ENCODE results near the gene BUD31. TPM values are rescaled to one million over a fixed set of nuclear protein-coding genes. Genes with fewer than 3 reads are reported as not detected.
A peak's percentile ranks its signal among the peaks of the same experiment; 100 is the strongest.

BUD31 gene
- total and polyA plus RNA-seq, 10 of the 15 experiments (the other 5 are each of a cell fraction or from before 2014, with no cell fraction given): 74.2 to 317 (median 130) TPM

- TF ChIP-seq HSF1 (IDR thresholded peaks at IDR 0.05; ENCODE audit: low read depth, low read length) (peak; percentile 5; the same call in 1 of the 2 replicates), PBX3 (IDR thresholded peaks at IDR 0.05; ENCODE audit: insufficient replicate concordance, low read depth, low read length) (peak; percentile 4), TBL1XR1 (IDR thresholded peaks at IDR 0.05; ENCODE audit: low read depth, low read length) (no peak), YBX1 (IDR thresholded peaks at IDR 0.05) (no peak), IKZF1 (conservative IDR thresholded peaks at IDR 0.05) (peak; percentile 93), CHD1 (IDR thresholded peaks at IDR 0.05; ENCODE audit: low read depth, low read length) (no peak), NKRF (conservative IDR thresholded peaks at IDR 0.05) (peak; percentile 79), ZBTB11 (CRISPR knock-in tag; IDR thresholded peaks at IDR 0.05) (no peak), SP1 (IDR thresholded peaks at IDR 0.05; ENCODE audit: low read depth, low read length) (peak; percentile 41), ZNF217 (IDR thresholded peaks at IDR 0.05) (no peak), ATF7 (IDR thresholded peaks at IDR 0.05; ENCODE audit: low read depth) (peak; percentile 99), ETV6 (conservative IDR thresholded peaks at IDR 0.05 in 1 of 2, IDR thresholded peaks at IDR 0.05 in 1 of 2; ENCODE audit: borderline replicate concordance in 1 of 2, low read depth in 1 of 2) (peak in 1 of 2 experiments; percentile 11; a peak in 1 of 4 replicates), TCF3 (IDR thresholded peaks at IDR 0.05; ENCODE audit: borderline replicate concordance, insufficient read depth, low read depth, low read length) (peak; percentile 60; the same call in 1 of the 2 replicates), BCL3 (IDR thresholded peaks at IDR 0.05; ENCODE audit: borderline replicate concordance, insufficient read depth, low read depth, low read length, poor library complexity, severe bottlenecking) (no peak), ZBTB33 (IDR thresholded peaks at IDR 0.05) (peak; percentile 75; the same call in 1 of the 2 replicates), RBBP5 (conservative IDR thresholded peaks at IDR 0.05) (no peak; the same call in 1 of the 2 replicates)
Observed at GRCh38 chr7:99408379-99409191, at the start of gene BUD31, which contains the start of gene PDAP1 (continued).
